ENCODE data around the gene NUP85. TPM values are rescaled to one million over a fixed set of nuclear protein-coding genes. Genes with fewer than 3 reads are reported as not detected.
A peak's percentile ranks its signal among the peaks of the same experiment; 100 is the strongest.
"Not testable (repeated sequence)": the region's sequence is repeated elsewhere in the genome, so short reads cannot be mapped to it uniquely, and the experiment has no call there.

Gene NUP85
- total RNA-seq, 2 experiments from 2014 or later, result 130 to 160 TPM

- intact Hi-C loops (cut with DNase I, micrococcal nuclease), result loop anchor here (1.0 to 5.0 kb wide), 12 partner anchors 11 to 399 kb away; partner anchors contain the start of genes GRB2 (in 2 of the 2), SLC25A19 (in 2 of the 2), GGA3 (in 1 of the 2) and MRPS7 (in 1 of the 2)
- CTCF ChIA-PET, result interaction anchor here (0.6 to 6.4 kb wide), 14 partner anchors 9 to 158 kb away, joined by 3 to 78 read pairs (median 8); partner anchors contain the start of genes GGA3, MRPS7 and SLC25A19
- H3K27ac Mint-ChIP-seq, result peak overlapping the region; percentile 81
- ATAC-seq, result peak; percentile 2
- H3K4me1 Mint-ChIP-seq, result peaks cover 21% of the 10 kb centered on the region
- no peaks in the 10 kb centered on the region for H3K27me3 Mint-ChIP-seq
- no peaks in the 10 kb centered on the region for H3K9me3 Mint-ChIP-seq (ENCODE audit: low read depth)
- POLR2A ChIA-PET, result interaction anchor here (0.5 to 3.6 kb wide), 7 partner anchors 7 to 195 kb away, joined by 3 to 57 read pairs (median 8); partner anchors contain the start of genes GGA3, MRPS7 and SLC25A19
- DNase-seq, result peak; percentile 44
- peaks cover 33% of the 10 kb centered on the region for H3K36me3 Mint-ChIP-seq (ENCODE audit: low read depth)
- peak overlapping the region; percentile 80 for H3K4me3 Mint-ChIP-seq
These were observed 66.7 kb downstream of the NUP85 start for GRCh38 chr17:75271955-75272847.

GRCh38 chr17:75272848-75273184 is 67.3 kb downstream of the NUP85 start:
- Mint-ChIP-seq H3K4me1 (peaks cover 21% of the 10 kb centered on the region), H3K27me3 (no peaks in the 10 kb centered on the region), H3K9me3 (ENCODE audit: low read depth) (no peaks in the 10 kb centered on the region), H3K27ac (peak overlapping the region; percentile 31), H3K4me3 (peak overlapping the region; percentile 80), H3K36me3 (ENCODE audit: low read depth) (peaks cover 35% of the 10 kb centered on the region)
- DNase-seq, result no peak
- ChIA-PET CTCF (interaction anchor here (1.0 to 6.4 kb wide), 9 partner anchors 9 to 140 kb away, joined by 3 to 78 read pairs (median 9); partner anchors contain the start of genes GGA3, MRPS7 and SLC25A19), POLR2A (interaction anchor here (0.5 to 3.6 kb wide), 5 partner anchors 8 to 196 kb away, joined by 3 to 57 read pairs (median 10); partner anchors contain the start of genes GGA3, MRPS7 and SLC25A19)
- ATAC-seq, result no peak
- intact Hi-C loops (cut with DNase I, micrococcal nuclease), result loop anchor here in 1 of 2 experiments (5.0 kb wide), 1 partner anchor 36 kb away; no protein-coding TSS in a partner anchor

GRCh38 chr17:75273977-75274708 is 68.7 kb downstream of the NUP85 start:
- CTCF ChIA-PET, result interaction anchor here (0.5 to 6.4 kb wide), 7 partner anchors 11 to 138 kb away, joined by 3 to 78 read pairs (median 3); partner anchors contain the start of genes GGA3 and MRPS7
- DNase-seq (no peak), ATAC-seq (no peak)
- intact Hi-C loops (cut with DNase I, micrococcal nuclease), result loop anchor here in 1 of 2 experiments (5.0 kb wide), 1 partner anchor 37 kb away; no protein-coding TSS in a partner anchor
- H3K27me3 Mint-ChIP-seq, result no peaks in the 10 kb centered on the region
- peaks cover 43% of the 10 kb centered on the region for H3K36me3 Mint-ChIP-seq (ENCODE audit: low read depth)
- no peaks in the 10 kb centered on the region for H3K9me3 Mint-ChIP-seq (ENCODE audit: low read depth)
- peaks cover 16% of the 10 kb centered on the region for H3K4me1 Mint-ChIP-seq
- no peak overlapping the region for H3K27ac Mint-ChIP-seq
- no peak overlapping the region for H3K4me3 Mint-ChIP-seq
- POLR2A ChIA-PET, result interaction anchor here (0.5 to 0.6 kb wide), 3 partner anchors 16 to 76 kb away, joined by 3 to 4 read pairs (median 3); no protein-coding TSS in a partner anchor

DNA sequence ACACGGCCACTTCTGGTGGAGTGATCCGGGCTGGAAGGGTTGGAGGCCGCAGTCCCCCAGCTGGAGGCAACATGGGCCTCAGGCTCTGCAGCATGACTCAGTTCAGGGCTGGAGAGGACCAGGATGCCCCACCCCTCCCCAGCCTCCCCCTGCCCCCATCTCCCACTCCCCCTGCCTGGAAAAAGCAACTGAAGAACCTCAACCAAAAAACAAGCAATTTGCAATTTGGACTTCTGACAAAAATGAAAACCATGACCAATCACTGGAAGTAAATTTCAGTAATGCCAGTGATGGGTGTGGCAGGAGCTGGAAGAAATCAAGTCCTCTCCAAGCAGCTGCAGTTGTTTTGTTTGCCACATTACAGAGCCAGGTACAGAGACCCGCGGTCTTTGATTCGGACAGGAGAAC is 72.2 kb downstream of the NUP85 start:
- Mint-ChIP-seq H3K4me1 (peaks cover 4% of the 10 kb centered on the region), H3K27me3 (no peaks in the 10 kb centered on the region), H3K4me3 (no peak overlapping the region), H3K27ac (no peak overlapping the region), H3K36me3 (ENCODE audit: low read depth) (peaks cover 44% of the 10 kb centered on the region), H3K9me3 (ENCODE audit: low read depth) (no peaks in the 10 kb centered on the region)
- POLR2A ChIA-PET, result no interaction called here
- DNase-seq (no peak), ATAC-seq (no peak)
- CTCF ChIA-PET, result interaction anchor here (1.0 to 1.3 kb wide), 2 partner anchors 11 to 134 kb away, joined by 3 to 8 read pairs; partner anchors contain the start of gene SLC25A19
- intact Hi-C loops (cut with DNase I, micrococcal nuclease), result no loop called here

GRCh38 chr17:75280189-75280588 is 74.7 kb downstream of the NUP85 start:
- CTCF ChIA-PET, result interaction anchor here (1.3 kb wide), 1 partner anchor 9 kb away, joined by 3 read pairs; the partner anchor contains the start of gene MIF4GD
- intact Hi-C loops (cut with DNase I, micrococcal nuclease); H3K4me1 Mint-ChIP-seq; DNase-seq; H3K9me3 Mint-ChIP-seq (ENCODE audit: low read depth); ATAC-seq; H3K4me3 Mint-ChIP-seq; H3K27me3 Mint-ChIP-seq; POLR2A ChIA-PET; H3K27ac Mint-ChIP-seq: not testable (repeated sequence)
- peaks cover 41% of the 10 kb centered on the region for H3K36me3 Mint-ChIP-seq (ENCODE audit: low read depth)

DNA sequence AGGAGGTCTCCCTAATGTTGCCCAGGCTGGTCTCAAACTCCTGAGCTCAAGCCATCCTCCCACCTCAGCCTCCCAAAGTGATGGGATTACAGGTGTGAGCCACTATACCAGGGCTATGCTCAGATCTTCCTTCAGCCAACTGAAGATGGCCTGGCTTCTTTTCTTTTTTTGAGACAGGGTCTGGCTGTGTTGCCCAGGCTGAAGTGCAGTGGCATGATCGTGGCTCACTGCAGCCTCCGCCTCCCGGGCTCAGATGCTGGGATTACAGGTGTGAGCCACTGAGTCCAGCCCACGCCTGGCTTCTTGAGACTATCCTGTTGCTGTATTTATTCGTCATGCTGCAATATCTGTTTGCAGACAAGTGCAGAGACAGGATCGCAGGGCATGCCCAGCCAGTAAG is 79.6 kb downstream of the NUP85 start:
- ChIA-PET POLR2A (no interaction called here), CTCF (interaction anchor here (1.2 to 1.8 kb wide), 3 partner anchors 10 to 171 kb away, joined by 4 to 9 read pairs (median 6); partner anchors contain the start of gene MIF4GD)
- intact Hi-C loops (cut with DNase I, micrococcal nuclease), result loop anchor here in 1 of 2 experiments (5.0 kb wide), 1 partner anchor 37 kb away; no protein-coding TSS in a partner anchor
- H3K27ac Mint-ChIP-seq, result no peak overlapping the region
- no peaks in the 10 kb centered on the region for H3K27me3 Mint-ChIP-seq
- H3K4me1 Mint-ChIP-seq, result peaks cover 17% of the 10 kb centered on the region
- peaks cover 46% of the 10 kb centered on the region for H3K36me3 Mint-ChIP-seq (ENCODE audit: low read depth)
- no peaks in the 10 kb centered on the region for H3K9me3 Mint-ChIP-seq (ENCODE audit: low read depth)
- H3K4me3 Mint-ChIP-seq, result no peak overlapping the region
- ATAC-seq (no peak), DNase-seq (no peak)

Other genes with a start within 250 kb of the NUP85 start
- 1 to 10 TPM; 1.6 TPM for gene HID1, start 232.9 kb upstream of the NUP85 start, total RNA-seq
- gene CDR2L, start 218.0 kb upstream of the NUP85 start, total RNA-seq, result under 1 TPM; 0.89 to 0.91 TPM
- gene MRPL58, start 193.0 kb upstream of the NUP85 start, total RNA-seq, result 10 to 100 TPM; 64.6 to 66.5 TPM
- gene ATP5PD, start 158.7 kb upstream of the NUP85 start, total RNA-seq, result 100 to 1,000 TPM; 194 to 237 TPM
- 10 to 100 TPM; 15.3 to 16.7 TPM for gene KCTD2, start 158.5 kb upstream of the NUP85 start, total RNA-seq
- 1 to 10 TPM; 6.0 to 6.5 TPM for gene SLC16A5, start 117.7 kb upstream of the NUP85 start, total RNA-seq
- gene ARMC7, start 95.7 kb upstream of the NUP85 start, total RNA-seq, result 1 to 10 TPM; 6.7 to 7.7 TPM
- gene NT5C, start 73.9 kb upstream of the NUP85 start, total RNA-seq, result 10 to 100 TPM; 51.7 to 61.5 TPM
- 100 to 1,000 TPM; 234 to 238 TPM for gene JPT1, start 51.2 kb upstream of the NUP85 start, total RNA-seq
- gene SUMO2, start 22.7 kb upstream of the NUP85 start, total RNA-seq, result 100 to 1,000 TPM; 594 to 727 TPM
- 10 to 100 TPM; 72.9 to 76.7 TPM for gene GGA3, start 55.9 kb downstream of the NUP85 start, total RNA-seq
- 10 to 100 TPM; 51.4 to 63.8 TPM for gene MRPS7, start 56.2 kb downstream of the NUP85 start, total RNA-seq
- 10 to 100 TPM; 39.0 to 39.1 TPM for gene MIF4GD, start 65.6 kb downstream of the NUP85 start, total RNA-seq
- 10 to 100 TPM; 67.8 to 79.7 TPM for gene SLC25A19, start 83.8 kb downstream of the NUP85 start, total RNA-seq
- gene GRB2, start 200.0 kb downstream of the NUP85 start, total RNA-seq, result 100 to 1,000 TPM; 157 to 168 TPM

Measured in activated CD4-positive, alpha-beta T cell treated with anti-CD3 and anti-CD28 coated beads for 36 hours (primary cell).